GM19193 (cell line): ENCODE results near the gene HIVEP2.
A peak's percentile ranks its signal among the peaks of the same experiment; 100 is the strongest.

Experiments used
- POLR2A ChIP-seq: IDR thresholded peaks from 4 replicates; pipeline ENCODE4 v1.6.1; 2011; ENCODE audit not compliant: insufficient read depth, insufficient read length; ENCODE audit errors: extremely low read depth

HIVEP2 gene

GRCh38 chr6:142947714-142948480 is 2.9 kb upstream of the HIVEP2 start:
- TF ChIP-seq POLR2A = no peak

GRCh38 chr6:142946924-142947713 is 2.1 kb upstream of the HIVEP2 start:
- TF ChIP-seq POLR2A = peak; percentile 71

- peak; percentile 45 for TF ChIP-seq POLR2A
These were observed 1.4 kb upstream of the HIVEP2 start for GRCh38 chr6:142946181-142946923.

GRCh38 chr6:142945446-142946180 is 637 bp upstream of the HIVEP2 start:
- TF ChIP-seq POLR2A = peak; percentile 41

- peak; percentile 83 for TF ChIP-seq POLR2A
These were observed 590 bp downstream of the HIVEP2 start for GRCh38 chr6:142944124-142945048.

GRCh38 chr6:142943711-142944123 is 1.3 kb downstream of the HIVEP2 start:
- TF ChIP-seq POLR2A = no peak

- no peak for TF ChIP-seq POLR2A
These were observed 2.2 kb downstream of the HIVEP2 start for GRCh38 chr6:142942805-142943227.

GRCh38 chr6:142942238-142942637 is 2.7 kb downstream of the HIVEP2 start:
- TF ChIP-seq POLR2A = no peak

- no peak for TF ChIP-seq POLR2A
These were observed 4.0 kb downstream of the HIVEP2 start for GRCh38 chr6:142941018-142941417.

GRCh38 chr6:142940487-142940886 is 4.5 kb downstream of the HIVEP2 start:
- TF ChIP-seq POLR2A = no peak

- TF ChIP-seq POLR2A = no peak
These were observed 6.5 kb downstream of the HIVEP2 start for GRCh38 chr6:142938510-142938909.

GRCh38 chr6:142937986-142938385 is 7.0 kb downstream of the HIVEP2 start:
- no peak for TF ChIP-seq POLR2A
